ENCODE measurements around the gene KLRF2.

DNA sequence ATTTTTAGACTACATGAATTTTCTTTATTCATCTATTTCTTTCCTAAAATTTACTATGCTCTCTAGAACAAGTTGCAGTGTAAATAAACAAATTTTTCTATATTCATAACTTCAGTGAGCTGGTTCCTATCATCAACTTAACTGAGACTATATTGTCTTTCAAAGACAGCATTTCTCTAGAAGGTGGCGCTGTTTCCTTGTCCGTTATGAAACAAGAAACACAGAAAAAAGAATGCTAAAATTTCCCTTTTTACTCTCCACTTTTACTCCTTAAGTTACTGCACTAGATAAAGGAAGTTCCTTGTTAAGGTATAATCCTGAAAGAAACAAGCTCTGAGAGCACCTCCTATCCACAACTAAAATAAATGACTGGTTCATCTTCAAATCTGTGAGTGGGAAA is 59.1 kb downstream of the KLRF2 start:
- TF ChIP-seq SIN3A (conservative IDR thresholded peaks at IDR 0.05 in 1 of 2, IDR thresholded peaks at IDR 0.05 in 1 of 2; ENCODE audit: low read depth in 1 of 2, low read length in 2 of 2) (no peak), SAP30 (IDR thresholded peaks at IDR 0.05; ENCODE audit: insufficient read depth, insufficient replicate concordance, low read length) (no peak), YY1 (IDR thresholded peaks at IDR 0.05; ENCODE audit: low read depth, low read length) (no peak)
- TF ChIP-seq, protein P1, sequence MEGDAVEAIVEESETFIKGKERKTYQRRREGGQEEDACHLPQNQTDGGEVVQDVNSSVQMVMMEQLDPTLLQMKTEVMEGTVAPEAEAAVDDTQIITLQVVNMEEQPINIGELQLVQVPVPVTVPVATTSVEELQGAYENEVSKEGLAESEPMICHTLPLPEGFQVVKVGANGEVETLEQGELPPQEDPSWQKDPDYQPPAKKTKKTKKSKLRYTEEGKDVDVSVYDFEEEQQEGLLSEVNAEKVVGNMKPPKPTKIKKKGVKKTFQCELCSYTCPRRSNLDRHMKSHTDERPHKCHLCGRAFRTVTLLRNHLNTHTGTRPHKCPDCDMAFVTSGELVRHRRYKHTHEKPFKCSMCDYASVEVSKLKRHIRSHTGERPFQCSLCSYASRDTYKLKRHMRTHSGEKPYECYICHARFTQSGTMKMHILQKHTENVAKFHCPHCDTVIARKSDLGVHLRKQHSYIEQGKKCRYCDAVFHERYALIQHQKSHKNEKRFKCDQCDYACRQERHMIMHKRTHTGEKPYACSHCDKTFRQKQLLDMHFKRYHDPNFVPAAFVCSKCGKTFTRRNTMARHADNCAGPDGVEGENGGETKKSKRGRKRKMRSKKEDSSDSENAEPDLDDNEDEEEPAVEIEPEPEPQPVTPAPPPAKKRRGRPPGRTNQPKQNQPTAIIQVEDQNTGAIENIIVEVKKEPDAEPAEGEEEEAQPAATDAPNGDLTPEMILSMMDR (IDR thresholded peaks at IDR 0.05; ENCODE audit: control extremely low read depth in 1 of 3, insufficient read depth in 1 of 3, low read depth in 1 of 3, low read length in 3 of 3) = peak in 1 of 3 experiments; percentile 31; a peak in 2 of 4 replicates
